ENCODE results near the gene FRMD4A. TPM values are rescaled to one million over a fixed set of nuclear protein-coding genes. Genes with fewer than 3 reads are reported as not detected.

Gene FRMD4A
- total RNA-seq, 4 donors from 2014 or later: 5.6 to 34.1 (median 19.4) TPM

DNA sequence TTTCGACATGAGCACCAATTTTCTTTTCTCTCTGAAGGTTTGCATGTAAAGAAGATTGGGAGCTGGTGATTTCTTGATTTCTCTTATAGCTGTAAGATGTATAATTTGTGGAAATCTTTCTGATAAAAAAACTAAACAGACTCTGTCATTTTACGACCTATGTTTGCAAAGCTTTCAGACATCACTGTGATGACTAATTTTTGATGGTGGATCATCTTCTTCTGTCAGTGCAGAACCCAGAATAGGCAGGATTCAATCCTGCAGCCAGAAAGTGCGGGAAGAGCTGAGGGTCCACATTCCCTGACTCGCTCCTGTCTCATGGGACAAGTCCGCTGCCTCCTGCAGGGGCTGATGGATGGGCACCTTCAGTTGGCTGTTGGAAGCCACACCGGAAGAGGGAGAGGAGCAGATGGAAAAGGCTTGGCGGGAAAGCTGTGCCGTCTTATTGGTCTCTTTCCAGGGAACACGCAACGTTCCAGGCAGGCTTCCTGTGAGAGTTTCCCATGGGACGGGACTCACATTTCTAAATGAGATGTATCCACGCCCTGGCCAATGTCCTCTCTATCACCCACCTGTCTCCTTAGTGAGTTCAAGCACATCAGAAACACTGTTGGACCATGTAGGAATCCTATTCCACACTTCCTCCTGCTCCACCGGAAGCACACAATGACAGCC lies 557.1 kb downstream of the FRMD4A start:
- H3K36me3 ChIP-seq: no peaks in the 10 kb centered on the region
- no peak overlapping the region for H3K27ac ChIP-seq
- H3K9me3 ChIP-seq: no peaks in the 10 kb centered on the region
- TF ChIP-seq POLR2A (IDR thresholded peaks at IDR 0.05): no peak
- TF ChIP-seq, protein P1, sequence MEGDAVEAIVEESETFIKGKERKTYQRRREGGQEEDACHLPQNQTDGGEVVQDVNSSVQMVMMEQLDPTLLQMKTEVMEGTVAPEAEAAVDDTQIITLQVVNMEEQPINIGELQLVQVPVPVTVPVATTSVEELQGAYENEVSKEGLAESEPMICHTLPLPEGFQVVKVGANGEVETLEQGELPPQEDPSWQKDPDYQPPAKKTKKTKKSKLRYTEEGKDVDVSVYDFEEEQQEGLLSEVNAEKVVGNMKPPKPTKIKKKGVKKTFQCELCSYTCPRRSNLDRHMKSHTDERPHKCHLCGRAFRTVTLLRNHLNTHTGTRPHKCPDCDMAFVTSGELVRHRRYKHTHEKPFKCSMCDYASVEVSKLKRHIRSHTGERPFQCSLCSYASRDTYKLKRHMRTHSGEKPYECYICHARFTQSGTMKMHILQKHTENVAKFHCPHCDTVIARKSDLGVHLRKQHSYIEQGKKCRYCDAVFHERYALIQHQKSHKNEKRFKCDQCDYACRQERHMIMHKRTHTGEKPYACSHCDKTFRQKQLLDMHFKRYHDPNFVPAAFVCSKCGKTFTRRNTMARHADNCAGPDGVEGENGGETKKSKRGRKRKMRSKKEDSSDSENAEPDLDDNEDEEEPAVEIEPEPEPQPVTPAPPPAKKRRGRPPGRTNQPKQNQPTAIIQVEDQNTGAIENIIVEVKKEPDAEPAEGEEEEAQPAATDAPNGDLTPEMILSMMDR (IDR thresholded peaks at IDR 0.05): no peak
- no peaks in the 10 kb centered on the region for H3K27me3 ChIP-seq
- H3K4me1 ChIP-seq: no peaks in the 10 kb centered on the region
- H3K4me3 ChIP-seq: no peak overlapping the region
- DNase-seq: no peak
- intact Hi-C loops (cut with DNase I; ENCODE audit: low total_unique reads): no loop called here

DNA sequence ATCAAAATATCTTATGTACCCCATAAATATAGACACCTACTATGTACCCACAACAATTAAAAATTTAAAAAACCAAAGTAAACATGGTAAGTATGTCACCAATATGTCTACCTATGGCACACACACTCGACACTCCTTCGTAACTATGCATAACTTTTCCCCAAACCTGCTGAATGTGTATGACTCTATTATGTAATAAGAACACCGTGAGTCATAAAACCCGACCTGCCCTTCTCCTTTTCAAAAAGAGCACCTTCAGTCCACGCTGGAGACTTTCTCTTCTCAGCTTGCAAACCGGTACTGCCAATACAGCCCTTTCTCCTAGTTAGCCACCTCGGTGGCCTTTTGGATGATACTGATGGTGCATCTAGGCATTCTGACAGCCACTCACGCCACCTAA lies 557.7 kb downstream of the FRMD4A start:
- H3K27me3 ChIP-seq: no peaks in the 10 kb centered on the region
- H3K27ac ChIP-seq: no peak overlapping the region
- no peak overlapping the region for H3K4me3 ChIP-seq
- no peak for TF ChIP-seq POLR2A (IDR thresholded peaks at IDR 0.05)
- TF ChIP-seq, protein P1 (IDR thresholded peaks at IDR 0.05): no peak
- H3K9me3 ChIP-seq: no peaks in the 10 kb centered on the region
- no peak for DNase-seq
- no peaks in the 10 kb centered on the region for H3K36me3 ChIP-seq
- no peaks in the 10 kb centered on the region for H3K4me1 ChIP-seq
- intact Hi-C loops (cut with DNase I; ENCODE audit: low total_unique reads): no loop called here

DNA sequence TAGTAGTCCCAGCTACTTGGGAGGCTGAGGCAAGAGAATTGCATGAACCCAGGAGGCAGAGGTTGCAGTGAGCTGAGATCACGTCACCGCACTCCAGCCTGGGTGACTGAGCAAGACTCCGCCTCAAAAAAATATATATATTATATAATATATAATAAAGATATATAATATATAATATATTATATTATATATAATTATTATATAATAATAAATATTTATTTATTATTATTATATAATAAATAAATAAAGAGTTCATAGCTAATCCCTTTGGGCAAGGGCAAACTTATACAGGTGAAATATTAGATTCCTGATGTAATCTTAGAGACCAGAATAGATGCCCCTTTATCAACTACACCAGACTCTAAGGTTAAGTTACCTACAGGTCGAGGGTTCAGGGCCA lies 558.7 kb downstream of the FRMD4A start:
- Histone ChIP-seq H3K27ac (no peak overlapping the region), H3K36me3 (no peaks in the 10 kb centered on the region), H3K4me3 (no peak overlapping the region), H3K4me1 (no peaks in the 10 kb centered on the region), H3K27me3 (no peaks in the 10 kb centered on the region), H3K9me3 (no peaks in the 10 kb centered on the region)
- intact Hi-C loops (cut with DNase I; ENCODE audit: low total_unique reads): no loop called here
- TF ChIP-seq POLR2A (IDR thresholded peaks at IDR 0.05): no peak
- TF ChIP-seq, protein P1 (IDR thresholded peaks at IDR 0.05): no peak
- no peak for DNase-seq

DNA sequence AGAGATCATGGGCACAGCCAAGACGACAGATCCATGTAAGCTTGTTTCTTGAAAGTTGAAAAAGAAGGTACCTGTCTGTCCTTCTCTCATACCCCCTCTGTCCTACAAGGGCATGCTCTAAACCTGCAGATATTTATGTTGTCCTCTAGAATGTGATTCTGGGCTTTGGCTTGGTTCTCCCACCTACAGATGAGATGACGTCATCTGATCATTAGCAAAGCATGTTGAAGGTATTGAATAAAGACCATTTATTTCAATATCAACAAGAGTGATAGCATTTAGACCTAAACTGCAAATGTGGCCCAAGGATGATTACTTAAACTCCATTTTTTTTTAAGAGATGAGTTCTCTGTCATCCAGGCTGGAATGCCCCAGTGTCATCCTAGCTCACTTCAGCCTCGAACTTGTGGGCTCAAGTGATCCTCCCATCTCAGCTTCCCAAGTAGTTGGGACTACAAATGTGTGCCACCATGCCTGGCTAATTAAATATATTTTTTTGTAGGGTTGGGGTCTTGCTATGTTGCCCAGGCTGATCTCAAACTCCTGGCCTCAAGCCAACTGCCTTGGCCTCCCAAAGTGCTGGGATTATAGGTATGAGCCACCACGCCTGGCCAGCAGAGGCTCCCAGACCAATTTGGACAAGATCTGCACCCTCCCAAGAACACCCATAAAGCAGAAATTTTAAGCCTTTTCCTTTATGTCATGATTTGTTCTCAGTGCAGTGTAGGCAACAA lies 559.8 kb downstream of the FRMD4A start:
- no peak for DNase-seq
- Histone ChIP-seq H3K27me3 (no peaks in the 10 kb centered on the region), H3K36me3 (no peaks in the 10 kb centered on the region), H3K4me3 (no peak overlapping the region), H3K27ac (no peak overlapping the region), H3K4me1 (no peaks in the 10 kb centered on the region), H3K9me3 (no peaks in the 10 kb centered on the region)
- TF ChIP-seq, protein P1 (IDR thresholded peaks at IDR 0.05): no peak
- TF ChIP-seq POLR2A (IDR thresholded peaks at IDR 0.05): no peak
- intact Hi-C loops (cut with DNase I; ENCODE audit: low total_unique reads): no loop called here

DNA sequence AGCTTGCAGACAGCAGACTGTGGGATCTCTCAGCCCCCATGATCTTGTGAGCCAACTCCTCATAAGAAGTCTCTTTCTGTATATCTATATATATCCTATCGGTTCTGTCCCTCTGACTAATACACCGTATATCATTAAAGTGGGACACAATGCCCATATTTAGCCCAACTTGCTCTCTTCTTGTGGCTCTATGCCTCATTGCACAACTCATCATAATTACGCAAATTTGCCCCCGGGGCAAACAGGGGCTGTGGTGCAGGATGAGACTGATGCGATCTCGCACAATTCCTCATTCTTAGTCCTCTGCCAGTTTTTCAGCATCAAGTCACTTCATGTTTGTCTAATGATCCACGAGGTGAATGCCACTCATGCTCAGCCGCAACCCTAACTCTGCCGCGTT lies 560.8 kb downstream of the FRMD4A start:
- TF ChIP-seq, protein P1 (IDR thresholded peaks at IDR 0.05): no peak
- no peak for TF ChIP-seq POLR2A (IDR thresholded peaks at IDR 0.05)
- no peaks in the 10 kb centered on the region for H3K27me3 ChIP-seq
- intact Hi-C loops (cut with DNase I; ENCODE audit: low total_unique reads): no loop called here

More for the DNA sequence above, 560.8 kb downstream of the FRMD4A start:
- no peak overlapping the region for H3K27ac ChIP-seq
- no peaks in the 10 kb centered on the region for H3K9me3 ChIP-seq
- no peak overlapping the region for H3K4me3 ChIP-seq
- H3K4me1 ChIP-seq: no peaks in the 10 kb centered on the region
- no peak for DNase-seq
- H3K36me3 ChIP-seq: no peaks in the 10 kb centered on the region

Measured in uterus (tissue), 4 donors.